ENCODE measurements around the gene LRP1B.

LRP1B gene

DNA sequence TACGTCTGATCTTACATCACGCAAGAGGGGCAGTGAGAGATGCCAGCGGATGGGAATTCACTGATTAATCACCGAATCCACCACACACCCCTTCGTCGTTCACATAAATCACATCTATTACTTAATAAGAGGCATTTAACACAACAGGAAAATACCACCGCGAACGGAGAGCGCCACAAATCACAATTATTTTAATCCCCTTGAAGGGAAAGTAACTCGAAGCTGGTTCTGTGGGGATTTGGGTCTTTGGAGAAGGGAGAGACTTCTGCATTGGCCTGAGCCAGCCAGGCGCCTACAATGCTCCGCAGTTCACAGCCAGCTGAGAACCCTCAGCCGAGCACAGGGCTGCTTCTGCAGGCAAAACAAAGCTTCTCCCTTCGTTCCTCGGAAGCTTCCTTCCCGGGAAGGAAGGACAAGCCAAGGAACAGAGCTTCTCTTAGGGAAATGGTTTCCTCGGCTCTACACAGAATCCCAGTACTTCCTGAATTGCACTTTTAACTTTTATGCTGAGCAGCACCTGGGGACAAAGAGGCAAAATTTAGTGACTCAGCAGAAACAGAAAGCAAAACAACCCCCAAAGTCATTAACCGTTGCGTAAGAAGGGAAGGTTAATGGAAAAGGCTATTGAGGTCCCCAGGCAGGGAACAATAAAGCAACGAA lies at the start of gene LRP1B:
Gene LRP1B, minus strand, starts transcription at position 7 of the 660 bp plus-strand sequence. CDS start 287 bp downstream, outside the sequence.
- peaks cover 16% of the 10 kb centered on the region for H3K4me1 ChIP-seq
- H3K9me3 ChIP-seq: no peaks in the 10 kb centered on the region
- H3K4me3 ChIP-seq: peak within 1 kb of the TSS; percentile 60
- peak; percentile 60 to 66 for DNase-seq (ENCODE audit: low spot score in 2 of 2)
- H3K36me3 ChIP-seq (replicated peaks): no peaks in the 10 kb centered on the region
- in situ Hi-C loops (cut with MboI; ENCODE audit: low sequenced_read_pairs): loop anchor here (25.0 kb wide), 1 partner anchor 1769 kb away; no protein-coding TSS in a partner anchor
- no peaks in the 10 kb centered on the region for H3K27me3 ChIP-seq (ENCODE audit: low read depth)

GRCh38 chr2:142179686-142180085 lies 48.9 kb upstream of the LRP1B start:
- in situ Hi-C loops (cut with MboI; ENCODE audit: low sequenced_read_pairs): no loop called here
- no peak for DNase-seq (ENCODE audit: low spot score in 2 of 2)
- H3K36me3 ChIP-seq (replicated peaks): no peaks in the 10 kb centered on the region
- no peaks in the 10 kb centered on the region for H3K9me3 ChIP-seq
- no peaks in the 10 kb centered on the region for H3K27me3 ChIP-seq (ENCODE audit: low read depth)
- no peak overlapping the region for H3K4me3 ChIP-seq
- peaks cover 11% of the 10 kb centered on the region for H3K4me1 ChIP-seq

GRCh38 chr2:142178604-142179003 lies 47.8 kb upstream of the LRP1B start:
- no peak for DNase-seq (ENCODE audit: low spot score in 2 of 2)
- H3K4me1 ChIP-seq: peaks cover 11% of the 10 kb centered on the region
- no peaks in the 10 kb centered on the region for H3K27me3 ChIP-seq (ENCODE audit: low read depth)
- H3K36me3 ChIP-seq (replicated peaks): no peaks in the 10 kb centered on the region
- no peak overlapping the region for H3K4me3 ChIP-seq
- no peaks in the 10 kb centered on the region for H3K9me3 ChIP-seq
- in situ Hi-C loops (cut with MboI; ENCODE audit: low sequenced_read_pairs): no loop called here

GRCh38 chr2:142176941-142177340 lies 46.1 kb upstream of the LRP1B start:
- H3K4me1 ChIP-seq: peaks cover 11% of the 10 kb centered on the region
- peak; percentile 38 to 60 for DNase-seq (ENCODE audit: low spot score in 2 of 2)
- in situ Hi-C loops (cut with MboI; ENCODE audit: low sequenced_read_pairs): no loop called here

DNA sequence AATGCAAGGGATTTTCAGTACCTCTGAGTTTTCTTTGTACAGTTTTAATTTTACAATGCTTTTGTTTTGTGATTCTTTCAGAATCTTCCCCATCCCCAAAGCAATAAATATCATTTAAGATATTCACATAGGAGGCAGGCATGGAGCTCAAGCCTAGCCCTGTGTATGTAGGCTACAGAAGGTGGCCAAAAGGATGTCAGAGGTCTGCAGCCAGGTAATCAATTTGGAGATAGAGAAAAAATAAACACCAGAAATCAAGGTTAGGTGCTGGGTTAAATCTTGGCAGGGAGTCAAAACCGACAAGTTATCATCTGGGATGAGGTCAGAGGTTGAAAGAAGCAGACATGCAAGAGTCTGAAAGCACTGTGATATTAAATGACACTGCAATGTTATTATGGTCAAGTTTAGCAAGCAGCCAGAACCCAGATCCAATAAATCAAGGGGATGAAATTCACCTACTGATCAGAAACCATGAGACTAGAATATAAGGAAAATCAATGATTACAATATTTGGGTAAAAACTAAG lies 45.1 kb upstream of the LRP1B start:
- Histone ChIP-seq H3K9me3 (no peaks in the 10 kb centered on the region), H3K36me3 (replicated peaks) (no peaks in the 10 kb centered on the region), H3K4me1 (peaks cover 11% of the 10 kb centered on the region), H3K27me3 (ENCODE audit: low read depth) (no peaks in the 10 kb centered on the region), H3K4me3 (no peak overlapping the region)
- no peak for DNase-seq (ENCODE audit: low spot score in 2 of 2)
- in situ Hi-C loops (cut with MboI; ENCODE audit: low sequenced_read_pairs): no loop called here

More at GRCh38 chr2:142176941-142177340, 46.1 kb upstream of the LRP1B start:
- no peak overlapping the region for H3K4me3 ChIP-seq
- H3K27me3 ChIP-seq (ENCODE audit: low read depth): no peaks in the 10 kb centered on the region
- H3K9me3 ChIP-seq: no peaks in the 10 kb centered on the region
- H3K36me3 ChIP-seq (replicated peaks): no peaks in the 10 kb centered on the region

- no peak overlapping the region for H3K4me3 ChIP-seq
- no peaks in the 10 kb centered on the region for H3K9me3 ChIP-seq
- in situ Hi-C loops (cut with MboI; ENCODE audit: low sequenced_read_pairs): no loop called here
- no peaks in the 10 kb centered on the region for H3K27me3 ChIP-seq (ENCODE audit: low read depth)
- peaks cover 11% of the 10 kb centered on the region for H3K4me1 ChIP-seq
- H3K36me3 ChIP-seq (replicated peaks): no peaks in the 10 kb centered on the region
- no peak for DNase-seq (ENCODE audit: low spot score in 2 of 2)
These were observed 43.4 kb upstream of the LRP1B start for GRCh38 chr2:142174176-142174575.

- Histone ChIP-seq H3K36me3 (replicated peaks) (no peaks in the 10 kb centered on the region), H3K4me3 (no peak overlapping the region), H3K9me3 (no peaks in the 10 kb centered on the region), H3K27me3 (ENCODE audit: low read depth) (no peaks in the 10 kb centered on the region), H3K4me1 (no peaks in the 10 kb centered on the region; the same call in 1 of the 2 replicates)
- in situ Hi-C loops (cut with MboI; ENCODE audit: low sequenced_read_pairs): no loop called here
- DNase-seq (ENCODE audit: low spot score in 2 of 2): no peak
These were observed 40.0 kb upstream of the LRP1B start for GRCh38 chr2:142170847-142171246.

GRCh38 chr2:142165790-142166189 lies 35.0 kb upstream of the LRP1B start:
- 0 out of 2 replicates have a peak, but pooled peaks cover 4% of the 10 kb centered on the region for H3K27me3 ChIP-seq (ENCODE audit: low read depth)
- peak; percentile 25 to 32 for DNase-seq (ENCODE audit: low spot score in 2 of 2)
- in situ Hi-C loops (cut with MboI; ENCODE audit: low sequenced_read_pairs): no loop called here
- no peaks in the 10 kb centered on the region for H3K9me3 ChIP-seq
- no peaks in the 10 kb centered on the region for H3K36me3 ChIP-seq (replicated peaks)
- no peaks in the 10 kb centered on the region for H3K4me1 ChIP-seq
- H3K4me3 ChIP-seq: no peak overlapping the region

DNA sequence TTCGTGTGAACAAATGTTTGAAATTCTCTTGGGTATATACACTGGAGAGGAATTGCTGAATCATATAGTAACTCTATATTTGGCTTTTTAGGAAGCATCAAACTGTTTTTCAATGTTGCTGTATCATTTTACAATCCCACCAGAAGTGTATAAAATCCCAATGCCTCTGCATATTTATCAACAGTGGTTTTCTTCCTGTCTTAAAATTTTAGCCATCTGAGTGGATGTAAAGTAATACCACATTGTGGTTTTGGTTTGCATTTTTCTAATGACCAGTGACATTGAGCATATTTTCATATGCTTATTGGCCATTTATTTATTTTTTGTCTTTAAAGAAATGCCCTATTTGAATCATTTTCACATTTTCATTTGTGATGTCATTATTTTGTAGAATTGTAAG lies 22.8 kb upstream of the LRP1B start:
- Histone ChIP-seq H3K4me1 (no peaks in the 10 kb centered on the region), H3K36me3 (replicated peaks) (no peaks in the 10 kb centered on the region), H3K4me3 (no peak overlapping the region), H3K9me3 (no peaks in the 10 kb centered on the region), H3K27me3 (ENCODE audit: low read depth) (no peaks in the 10 kb centered on the region)
- no peak for DNase-seq (ENCODE audit: low spot score in 2 of 2)
- in situ Hi-C loops (cut with MboI; ENCODE audit: low sequenced_read_pairs): no loop called here

GRCh38 chr2:142150453-142150852 lies 19.6 kb upstream of the LRP1B start:
- no peaks in the 10 kb centered on the region for H3K27me3 ChIP-seq (ENCODE audit: low read depth)
- in situ Hi-C loops (cut with MboI; ENCODE audit: low sequenced_read_pairs): no loop called here

GRCh38 chr2:142144547-142144946 lies 13.7 kb upstream of the LRP1B start:
- Histone ChIP-seq H3K27me3 (ENCODE audit: low read depth) (no peaks in the 10 kb centered on the region), H3K4me1 (peaks cover 8% of the 10 kb centered on the region; the same call in 1 of the 2 replicates), H3K9me3 (no peaks in the 10 kb centered on the region), H3K4me3 (no peak overlapping the region), H3K36me3 (replicated peaks) (no peaks in the 10 kb centered on the region)
- in situ Hi-C loops (cut with MboI; ENCODE audit: low sequenced_read_pairs): loop anchor here (25.0 kb wide), 1 partner anchor 1782 kb away; no protein-coding TSS in a partner anchor
- DNase-seq (ENCODE audit: low spot score in 2 of 2): peak in 1 of 2 experiments; percentile 16

More at GRCh38 chr2:142150453-142150852, 19.6 kb upstream of the LRP1B start:
- Histone ChIP-seq H3K36me3 (replicated peaks) (no peaks in the 10 kb centered on the region), H3K4me3 (no peak overlapping the region), H3K9me3 (no peaks in the 10 kb centered on the region), H3K4me1 (peaks cover 8% of the 10 kb centered on the region; the same call in 1 of the 2 replicates)
- DNase-seq (ENCODE audit: low spot score in 2 of 2): no peak

DNA sequence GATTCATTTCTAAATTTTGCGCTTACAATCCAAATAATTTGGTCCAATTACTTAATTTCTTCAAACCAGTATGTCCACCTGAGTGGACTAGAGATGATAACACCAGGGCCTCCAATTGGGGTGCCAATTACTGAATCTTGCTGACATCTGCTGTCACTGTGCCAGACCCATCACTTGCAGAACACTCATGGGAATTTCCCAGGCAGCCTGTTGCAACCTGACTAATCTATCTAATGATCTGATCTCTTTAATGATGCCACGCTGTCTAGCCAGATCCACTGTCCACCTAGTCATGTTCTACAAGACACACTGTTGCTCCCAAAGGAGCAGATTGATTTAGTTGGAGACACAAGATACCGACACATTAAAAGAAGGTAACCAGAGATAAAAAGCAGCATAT lies 11.8 kb upstream of the LRP1B start:
- H3K9me3 ChIP-seq: no peaks in the 10 kb centered on the region
- H3K4me3 ChIP-seq: no peak overlapping the region
- DNase-seq (ENCODE audit: low spot score in 2 of 2): no peak
- H3K27me3 ChIP-seq (ENCODE audit: low read depth): no peaks in the 10 kb centered on the region
- in situ Hi-C loops (cut with MboI; ENCODE audit: low sequenced_read_pairs): loop anchor here (25.0 kb wide), 1 partner anchor 1780 kb away; no protein-coding TSS in a partner anchor
- no peaks in the 10 kb centered on the region for H3K36me3 ChIP-seq (replicated peaks)
- H3K4me1 ChIP-seq: peaks cover 3% of the 10 kb centered on the region; the same call in 1 of the 2 replicates

- H3K27me3 ChIP-seq (ENCODE audit: low read depth): no peaks in the 10 kb centered on the region
- in situ Hi-C loops (cut with MboI; ENCODE audit: low sequenced_read_pairs): loop anchor here (25.0 kb wide), 1 partner anchor 1778 kb away; no protein-coding TSS in a partner anchor
- H3K4me3 ChIP-seq: no peak overlapping the region
- peak in 1 of 2 experiments; percentile 32 for DNase-seq (ENCODE audit: low spot score in 2 of 2)
- no peaks in the 10 kb centered on the region for H3K36me3 ChIP-seq (replicated peaks)
- H3K4me1 ChIP-seq: no peaks in the 10 kb centered on the region
- H3K9me3 ChIP-seq: no peaks in the 10 kb centered on the region
These were observed 9.6 kb upstream of the LRP1B start for GRCh38 chr2:142140434-142140845.

DNA sequence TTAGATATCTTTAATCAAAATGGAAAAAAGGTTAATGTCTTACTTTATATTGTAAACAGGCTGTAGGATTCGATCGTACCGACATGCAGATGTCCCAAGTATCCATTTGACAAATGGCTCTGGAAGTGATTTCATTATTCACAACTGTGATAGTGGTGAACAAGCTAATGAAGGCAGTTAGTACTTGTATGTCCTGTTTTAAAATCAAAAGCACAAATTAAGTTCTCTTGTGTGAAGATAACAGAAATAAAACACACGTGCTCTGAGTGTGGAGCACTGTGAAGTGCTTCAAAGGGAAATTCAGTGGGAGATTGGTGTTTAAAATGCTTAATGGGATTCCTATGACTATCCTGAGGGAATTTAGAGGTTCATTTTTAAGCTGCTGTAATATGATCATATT lies 8.6 kb upstream of the LRP1B start:
- Histone ChIP-seq H3K27me3 (ENCODE audit: low read depth) (no peaks in the 10 kb centered on the region), H3K4me1 (no peaks in the 10 kb centered on the region), H3K36me3 (replicated peaks) (no peaks in the 10 kb centered on the region), H3K9me3 (no peaks in the 10 kb centered on the region), H3K4me3 (no peak overlapping the region)
- DNase-seq (ENCODE audit: low spot score in 2 of 2): no peak
- in situ Hi-C loops (cut with MboI; ENCODE audit: low sequenced_read_pairs): loop anchor here (25.0 kb wide), 1 partner anchor 1777 kb away; no protein-coding TSS in a partner anchor

Data from HAP-1 (cell line).